Choroid plexus epithelial cell (primary cell): Measurements from ENCODE around the gene MOB3C.

Experiments used
- DNase-seq: peaks from one replicate; pipeline ENCODE4 v3.0.0-alpha.2; 2010; ENCODE audit warnings: low read depth
- H3K4me3 ChIP-seq: 2 replicates; pipeline ENCODE4 v1.5.1; 2011; ENCODE audit warnings: low read depth, mild to moderate bottlenecking, control low read depth, low read length, moderate library complexity
- TF ChIP-seq, protein P1 (sequence below): conservative IDR thresholded peaks from 2 replicates; pipeline ENCODE4 v1.5.1; 2011; ENCODE audit warnings: low read depth, mild to moderate bottlenecking, control low read depth, inconsistent platforms, low read length, moderate library complexity

Gene MOB3C

GRCh38 chr1:46614604-46614984, 2.0 kb downstream of the MOB3C start:
- TF ChIP-seq, protein P1, sequence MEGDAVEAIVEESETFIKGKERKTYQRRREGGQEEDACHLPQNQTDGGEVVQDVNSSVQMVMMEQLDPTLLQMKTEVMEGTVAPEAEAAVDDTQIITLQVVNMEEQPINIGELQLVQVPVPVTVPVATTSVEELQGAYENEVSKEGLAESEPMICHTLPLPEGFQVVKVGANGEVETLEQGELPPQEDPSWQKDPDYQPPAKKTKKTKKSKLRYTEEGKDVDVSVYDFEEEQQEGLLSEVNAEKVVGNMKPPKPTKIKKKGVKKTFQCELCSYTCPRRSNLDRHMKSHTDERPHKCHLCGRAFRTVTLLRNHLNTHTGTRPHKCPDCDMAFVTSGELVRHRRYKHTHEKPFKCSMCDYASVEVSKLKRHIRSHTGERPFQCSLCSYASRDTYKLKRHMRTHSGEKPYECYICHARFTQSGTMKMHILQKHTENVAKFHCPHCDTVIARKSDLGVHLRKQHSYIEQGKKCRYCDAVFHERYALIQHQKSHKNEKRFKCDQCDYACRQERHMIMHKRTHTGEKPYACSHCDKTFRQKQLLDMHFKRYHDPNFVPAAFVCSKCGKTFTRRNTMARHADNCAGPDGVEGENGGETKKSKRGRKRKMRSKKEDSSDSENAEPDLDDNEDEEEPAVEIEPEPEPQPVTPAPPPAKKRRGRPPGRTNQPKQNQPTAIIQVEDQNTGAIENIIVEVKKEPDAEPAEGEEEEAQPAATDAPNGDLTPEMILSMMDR = no peak
- no peak for DNase-seq
- H3K4me3 ChIP-seq = no peak overlapping the region

- peak; percentile 81 for DNase-seq
- H3K4me3 ChIP-seq = no peak overlapping the region
These were observed 2.7 kb downstream of the MOB3C start for GRCh38 chr1:46613661-46614603.

GRCh38 chr1:46612937-46613660, 3.5 kb downstream of the MOB3C start:
- no peak for DNase-seq
- no peak overlapping the region for H3K4me3 ChIP-seq
- TF ChIP-seq, protein P1 = no peak

More at GRCh38 chr1:46613661-46614603, 2.7 kb downstream of the MOB3C start:
- TF ChIP-seq, protein P1 = no peak

GRCh38 chr1:46611691-46612221, 4.9 kb downstream of the MOB3C start:
- TF ChIP-seq, protein P1 = no peak
- H3K4me3 ChIP-seq = no peak overlapping the region
- DNase-seq = no peak

DNA sequence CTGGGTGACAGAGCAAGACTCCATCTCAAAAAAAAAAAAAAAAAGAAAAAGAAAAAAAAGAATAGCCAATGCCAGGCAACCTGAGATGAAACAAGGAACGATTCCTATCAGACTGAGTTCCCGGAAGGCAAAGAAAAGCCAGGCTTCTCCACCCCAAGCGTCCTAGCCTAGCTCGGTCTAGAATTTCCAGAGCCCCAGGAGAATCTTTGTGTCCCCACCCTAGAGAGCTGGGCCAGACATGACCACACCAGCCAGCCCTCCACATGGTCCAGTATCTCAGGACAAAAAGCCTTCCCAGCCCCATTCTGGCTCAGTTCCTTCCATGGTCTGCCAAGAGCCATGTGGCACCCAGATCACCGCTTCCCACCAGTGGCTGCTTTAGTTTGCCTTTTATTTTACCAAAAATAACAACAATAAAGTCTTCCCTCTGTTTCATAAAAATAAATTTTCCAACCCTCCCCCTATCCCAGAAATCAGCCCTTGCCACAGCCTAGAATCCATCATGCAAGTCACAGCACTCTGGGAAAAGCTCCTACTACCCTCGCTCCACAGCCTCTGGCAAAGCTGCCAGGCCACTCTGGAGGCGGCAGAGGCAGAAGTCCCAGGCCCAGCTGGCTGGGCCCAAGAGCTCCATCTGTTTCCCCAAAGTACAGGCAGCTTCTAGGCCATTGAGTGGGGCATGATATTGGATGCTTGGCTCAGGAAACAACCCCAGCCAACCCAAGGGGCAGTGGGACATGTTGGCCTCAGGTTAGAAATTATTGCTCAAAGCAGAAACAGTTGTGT, 9.1 kb downstream of the MOB3C start:
- DNase-seq = no peak
- TF ChIP-seq, protein P1 = no peak
- no peak overlapping the region for H3K4me3 ChIP-seq

DNA sequence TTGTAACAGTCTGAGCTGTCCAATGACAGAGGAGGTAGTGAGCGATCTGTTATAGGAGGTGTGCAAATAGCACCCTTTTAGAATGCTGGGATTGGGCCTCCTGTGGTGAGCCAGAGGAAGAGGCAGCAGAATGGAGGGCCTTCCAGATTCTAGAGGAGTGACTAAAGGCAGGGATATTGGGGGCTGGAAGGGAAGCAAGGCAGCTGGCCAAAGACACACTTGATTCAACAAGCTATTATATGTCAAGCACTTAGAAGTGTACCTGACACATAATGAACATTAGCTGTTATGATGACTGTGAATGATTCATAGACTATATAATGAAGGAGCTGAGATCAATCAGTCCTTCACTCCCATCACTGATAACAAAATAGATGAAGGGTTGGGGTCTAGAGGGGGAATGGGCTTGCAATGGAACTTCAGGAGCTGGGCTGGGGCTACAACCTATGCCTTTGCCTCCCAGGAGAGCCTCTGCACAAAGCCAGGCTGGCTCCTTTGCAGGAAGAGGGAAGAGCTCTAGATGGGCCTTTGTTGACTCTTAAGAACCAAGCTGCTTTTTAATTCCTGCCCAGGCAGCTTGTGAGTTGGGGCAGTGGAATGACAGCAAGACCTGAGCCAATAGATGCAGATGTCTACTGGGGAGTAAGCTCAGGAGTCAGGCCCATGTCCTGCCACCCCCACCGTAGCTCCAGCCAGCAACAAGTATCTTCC, 10.2 kb downstream of the MOB3C start:
- TF ChIP-seq, protein P1 = no peak

More for the DNA sequence above, 10.2 kb downstream of the MOB3C start:
- H3K4me3 ChIP-seq = no peak overlapping the region
- no peak for DNase-seq
